ENCODE measurements around the gene URB1. TPM values are rescaled to one million over a fixed set of nuclear protein-coding genes. Genes with fewer than 3 reads are reported as not detected.

The URB1 gene
- total and polyA plus RNA-seq, 2 donors (not counting 3 experiments of a cell fraction or from before 2014, with no cell fraction given), result 8.0 to 27.3 TPM

GRCh38 chr21:32418146-32418545 is 25.3 kb upstream of the URB1 start:
- BruUV-seq (replicated peaks), result no TSS peak
- ChIA-PET CTCF (interaction anchor here (1.0 to 1.3 kb wide), 2 partner anchors 12 to 183 kb away, joined by 3 to 4 read pairs; no protein-coding TSS in a partner anchor), POLR2A (no interaction called here)
- Histone ChIP-seq H3K36me3 (ENCODE audit: control insufficient read depth in 2 of 2, extremely low read depth in 1 of 2, insufficient read depth in 2 of 2, low read length in 2 of 2) (no peaks in the 10 kb centered on the region), H3K9ac (replicated peaks; ENCODE audit: extremely low read depth, insufficient read depth, low read length) (no peak overlapping the region), H3K9me1 (replicated peaks; ENCODE audit: control insufficient read depth, extremely low read depth, insufficient read depth, low read length) (no peaks in the 10 kb centered on the region), H3K4me2 (ENCODE audit: insufficient read depth, low read length) (no peak overlapping the region), H3K79me2 (ENCODE audit: control insufficient read depth, insufficient read depth, low read length) (peaks cover 87% of the 10 kb centered on the region), H3K27ac (ENCODE audit: insufficient read depth, low read depth, low read length) (no peak overlapping the region), H3K4me1 (ENCODE audit: control insufficient read depth, extremely low read depth, insufficient read depth, low read length) (peaks cover 27% of the 10 kb centered on the region), H3K4me3 (replicated peaks in 1 of 3; ENCODE audit: insufficient read depth in 1 of 3, low read depth in 1 of 3, low read length in 3 of 3) (no peak overlapping the region), H2AFZ (ENCODE audit: low read depth, low read length) (no peak overlapping the region), H4K20me1 (replicated peaks; ENCODE audit: control insufficient read depth, extremely low read depth, insufficient read depth, low read length) (no peaks in the 10 kb centered on the region), H3K27me3 (ENCODE audit: control insufficient read depth in 2 of 2, insufficient read depth in 2 of 2, low read length in 2 of 2) (no peaks in the 10 kb centered on the region), H3K9me3 (replicated peaks; ENCODE audit: control insufficient read depth, insufficient read depth, low read length) (no peaks in the 10 kb centered on the region)
- intact Hi-C loops (cut with micrococcal nuclease) (no loop called here), dilution Hi-C loops (cut with MboI; ENCODE audit: extremely low pct_ligation_motif_present, low sequenced_read_pairs) (no loop called here)
- TF ChIP-seq POLR2A (IDR thresholded peaks at IDR 0.05; ENCODE audit: low read depth, low read length), result no peak
- no peak for TF ChIP-seq JUN (IDR thresholded peaks at IDR 0.05; ENCODE audit: borderline replicate concordance, insufficient read depth, insufficient read length, low read depth)
- TF ChIP-seq FOS (IDR thresholded peaks at IDR 0.05; ENCODE audit: borderline replicate concordance, insufficient read depth, low read length), result no peak
- TF ChIP-seq GATA2 (IDR thresholded peaks at IDR 0.05; ENCODE audit: insufficient read depth, insufficient read length, low read depth, low read length), result no peak
- TF ChIP-seq MAX (IDR thresholded peaks at IDR 0.05; ENCODE audit: insufficient read depth, insufficient read length), result no peak
- no peak for TF ChIP-seq EZH2 (IDR thresholded peaks at IDR 0.05; ENCODE audit: borderline replicate concordance, low read depth, low read length, severe bottlenecking)
- TF ChIP-seq POLR2AphosphoS5 (IDR thresholded peaks at IDR 0.05; ENCODE audit: insufficient read depth, low read depth, low read length), result no peak
- no peak for TF ChIP-seq MYC (IDR thresholded peaks at IDR 0.05; ENCODE audit: low read depth, low read length)
- TF ChIP-seq, protein P1, sequence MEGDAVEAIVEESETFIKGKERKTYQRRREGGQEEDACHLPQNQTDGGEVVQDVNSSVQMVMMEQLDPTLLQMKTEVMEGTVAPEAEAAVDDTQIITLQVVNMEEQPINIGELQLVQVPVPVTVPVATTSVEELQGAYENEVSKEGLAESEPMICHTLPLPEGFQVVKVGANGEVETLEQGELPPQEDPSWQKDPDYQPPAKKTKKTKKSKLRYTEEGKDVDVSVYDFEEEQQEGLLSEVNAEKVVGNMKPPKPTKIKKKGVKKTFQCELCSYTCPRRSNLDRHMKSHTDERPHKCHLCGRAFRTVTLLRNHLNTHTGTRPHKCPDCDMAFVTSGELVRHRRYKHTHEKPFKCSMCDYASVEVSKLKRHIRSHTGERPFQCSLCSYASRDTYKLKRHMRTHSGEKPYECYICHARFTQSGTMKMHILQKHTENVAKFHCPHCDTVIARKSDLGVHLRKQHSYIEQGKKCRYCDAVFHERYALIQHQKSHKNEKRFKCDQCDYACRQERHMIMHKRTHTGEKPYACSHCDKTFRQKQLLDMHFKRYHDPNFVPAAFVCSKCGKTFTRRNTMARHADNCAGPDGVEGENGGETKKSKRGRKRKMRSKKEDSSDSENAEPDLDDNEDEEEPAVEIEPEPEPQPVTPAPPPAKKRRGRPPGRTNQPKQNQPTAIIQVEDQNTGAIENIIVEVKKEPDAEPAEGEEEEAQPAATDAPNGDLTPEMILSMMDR (IDR thresholded peaks at IDR 0.05; ENCODE audit: extremely low read depth in 1 of 2, insufficient read depth in 1 of 2, low read depth in 1 of 2, low read length in 2 of 2), result no peak
- FAIRE-seq (no peak), DNase-seq (ENCODE audit: low read depth, low spot score) (no peak)

Data from endothelial cell of umbilical vein (primary cell).